ENCODE measurements around the gene MRPL1.

The MRPL1 gene

DNA sequence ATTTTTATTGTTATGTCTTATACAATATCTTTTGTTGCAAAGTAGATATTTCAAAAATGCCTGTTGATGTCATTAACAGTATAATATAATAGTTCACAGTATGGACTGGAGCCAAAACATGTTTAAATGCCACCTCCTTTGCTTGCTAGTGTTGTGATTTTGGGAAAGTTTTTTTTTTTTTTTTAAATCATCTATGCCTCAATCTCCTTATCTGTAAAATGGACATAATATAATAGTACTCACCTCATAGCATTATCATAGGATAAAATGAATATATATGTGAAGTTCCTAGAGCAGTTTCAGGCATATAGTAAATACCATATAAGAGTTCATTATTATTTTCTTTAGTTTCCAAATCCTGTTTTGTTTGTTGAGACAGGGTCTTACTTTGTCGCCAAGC lies 18.3 kb upstream of the MRPL1 start:
- TF ChIP-seq MYC (IDR thresholded peaks at IDR 0.05; ENCODE audit: low read depth, low read length) (no peak), MAX (IDR thresholded peaks at IDR 0.05; ENCODE audit: low read depth, low read length) (no peak), POLR2A (IDR thresholded peaks at IDR 0.05; ENCODE audit: extremely low read depth, insufficient read length) (no peak), CTCF (IDR thresholded peaks at IDR 0.05; ENCODE audit: low read depth, low read length) (no peak)
- no peak overlapping the region for H3K4me3 ChIP-seq (ENCODE audit: low read depth, low read length)
- no peak for DNase-seq (ENCODE audit: low read depth)

DNA sequence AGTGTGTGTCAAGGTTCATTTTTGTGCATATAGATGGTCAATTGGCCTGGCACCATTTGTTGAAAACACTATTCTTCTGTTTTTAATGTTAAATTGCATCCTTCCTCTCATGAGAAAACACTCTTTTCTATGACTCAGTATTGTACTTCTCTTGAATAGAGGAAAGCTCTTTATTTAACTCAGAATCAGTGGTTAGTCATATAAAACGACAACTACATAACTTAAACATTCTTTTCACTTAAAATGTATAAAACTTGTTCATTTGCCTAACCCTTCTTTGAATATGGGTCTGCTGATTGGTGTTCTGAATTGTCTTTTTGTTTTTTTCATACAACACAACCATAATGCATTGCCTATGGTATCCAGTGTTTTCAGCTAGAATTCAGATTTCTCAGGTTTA lies 17.2 kb upstream of the MRPL1 start:
- DNase-seq (ENCODE audit: low read depth) = no peak
- H3K4me3 ChIP-seq (ENCODE audit: low read depth, low read length) = no peak overlapping the region
- no peak for TF ChIP-seq MYC (IDR thresholded peaks at IDR 0.05; ENCODE audit: low read depth, low read length)
- no peak for TF ChIP-seq MAX (IDR thresholded peaks at IDR 0.05; ENCODE audit: low read depth, low read length)
- no peak for TF ChIP-seq POLR2A (IDR thresholded peaks at IDR 0.05; ENCODE audit: extremely low read depth, insufficient read length)
- no peak for TF ChIP-seq CTCF (IDR thresholded peaks at IDR 0.05; ENCODE audit: low read depth, low read length)

DNA sequence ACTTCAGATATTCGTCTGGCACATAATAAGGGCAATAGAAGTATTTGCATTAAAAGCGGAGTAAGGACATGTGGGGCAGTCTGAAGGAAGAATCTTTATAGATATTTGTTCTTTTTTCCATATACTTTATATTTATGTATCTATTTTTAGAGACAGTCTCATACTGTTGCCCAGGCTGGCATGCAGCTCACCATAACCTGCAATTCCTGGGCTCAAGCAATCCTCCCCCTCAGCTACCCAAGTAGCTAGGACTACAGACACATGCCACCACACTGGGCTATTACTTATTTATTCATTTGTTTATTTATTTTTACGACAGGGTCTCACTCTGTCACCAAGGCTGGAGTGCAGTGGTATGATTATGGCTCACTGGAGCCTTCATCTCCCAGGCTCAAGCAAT lies 16.7 kb upstream of the MRPL1 start:
- TF ChIP-seq MYC (IDR thresholded peaks at IDR 0.05; ENCODE audit: low read depth, low read length) (no peak), MAX (IDR thresholded peaks at IDR 0.05; ENCODE audit: low read depth, low read length) (no peak), POLR2A (IDR thresholded peaks at IDR 0.05; ENCODE audit: extremely low read depth, insufficient read length) (no peak), CTCF (IDR thresholded peaks at IDR 0.05; ENCODE audit: low read depth, low read length) (no peak)
- no peak for DNase-seq (ENCODE audit: low read depth)
- H3K4me3 ChIP-seq (ENCODE audit: low read depth, low read length) = no peak overlapping the region

GRCh38 chr4:77848508-77848907 lies 14.1 kb upstream of the MRPL1 start:
- TF ChIP-seq MAX (IDR thresholded peaks at IDR 0.05; ENCODE audit: low read depth, low read length) (no peak), CTCF (IDR thresholded peaks at IDR 0.05; ENCODE audit: low read depth, low read length) (no peak), MYC (IDR thresholded peaks at IDR 0.05; ENCODE audit: low read depth, low read length) (no peak), POLR2A (IDR thresholded peaks at IDR 0.05; ENCODE audit: extremely low read depth, insufficient read length) (no peak)
- DNase-seq (ENCODE audit: low read depth) = no peak
- H3K4me3 ChIP-seq (ENCODE audit: low read depth, low read length) = no peak overlapping the region

- H3K4me3 ChIP-seq (ENCODE audit: low read depth, low read length) = no peak overlapping the region
- TF ChIP-seq POLR2A (IDR thresholded peaks at IDR 0.05; ENCODE audit: extremely low read depth, insufficient read length) (no peak), MYC (IDR thresholded peaks at IDR 0.05; ENCODE audit: low read depth, low read length) (no peak), CTCF (IDR thresholded peaks at IDR 0.05; ENCODE audit: low read depth, low read length) (no peak), MAX (IDR thresholded peaks at IDR 0.05; ENCODE audit: low read depth, low read length) (no peak)
- no peak for DNase-seq (ENCODE audit: low read depth)
Measured at GRCh38 chr4:77849278-77849965, 13.2 kb upstream of the MRPL1 start.

All from NB4 (cell line).